WI38 (cell line): Measurements from ENCODE around the gene LRPAP1.
"Not testable (repeated sequence)": the region's sequence is repeated elsewhere in the genome, so short reads cannot be mapped to it uniquely, and the experiment has no call there.

ENCODE experiments used
- H3K4me3 ChIP-seq: 2 replicates; pipeline ENCODE4 v1.5.1; 2011; ENCODE audit warnings: low read depth, mild to moderate bottlenecking, control low read depth, low read length
- TF ChIP-seq, protein P1 (sequence below): IDR thresholded peaks from 2 replicates; pipeline ENCODE4 v1.5.1; 2012; ENCODE audit warnings: low read depth, mild to moderate bottlenecking, control low read depth, low read length

Gene LRPAP1

GRCh38 chr4:3572363-3572762 is 40.1 kb upstream of the LRPAP1 start:
- TF ChIP-seq, protein P1, sequence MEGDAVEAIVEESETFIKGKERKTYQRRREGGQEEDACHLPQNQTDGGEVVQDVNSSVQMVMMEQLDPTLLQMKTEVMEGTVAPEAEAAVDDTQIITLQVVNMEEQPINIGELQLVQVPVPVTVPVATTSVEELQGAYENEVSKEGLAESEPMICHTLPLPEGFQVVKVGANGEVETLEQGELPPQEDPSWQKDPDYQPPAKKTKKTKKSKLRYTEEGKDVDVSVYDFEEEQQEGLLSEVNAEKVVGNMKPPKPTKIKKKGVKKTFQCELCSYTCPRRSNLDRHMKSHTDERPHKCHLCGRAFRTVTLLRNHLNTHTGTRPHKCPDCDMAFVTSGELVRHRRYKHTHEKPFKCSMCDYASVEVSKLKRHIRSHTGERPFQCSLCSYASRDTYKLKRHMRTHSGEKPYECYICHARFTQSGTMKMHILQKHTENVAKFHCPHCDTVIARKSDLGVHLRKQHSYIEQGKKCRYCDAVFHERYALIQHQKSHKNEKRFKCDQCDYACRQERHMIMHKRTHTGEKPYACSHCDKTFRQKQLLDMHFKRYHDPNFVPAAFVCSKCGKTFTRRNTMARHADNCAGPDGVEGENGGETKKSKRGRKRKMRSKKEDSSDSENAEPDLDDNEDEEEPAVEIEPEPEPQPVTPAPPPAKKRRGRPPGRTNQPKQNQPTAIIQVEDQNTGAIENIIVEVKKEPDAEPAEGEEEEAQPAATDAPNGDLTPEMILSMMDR = no peak
- H3K4me3 ChIP-seq = no peak overlapping the region

DNA sequence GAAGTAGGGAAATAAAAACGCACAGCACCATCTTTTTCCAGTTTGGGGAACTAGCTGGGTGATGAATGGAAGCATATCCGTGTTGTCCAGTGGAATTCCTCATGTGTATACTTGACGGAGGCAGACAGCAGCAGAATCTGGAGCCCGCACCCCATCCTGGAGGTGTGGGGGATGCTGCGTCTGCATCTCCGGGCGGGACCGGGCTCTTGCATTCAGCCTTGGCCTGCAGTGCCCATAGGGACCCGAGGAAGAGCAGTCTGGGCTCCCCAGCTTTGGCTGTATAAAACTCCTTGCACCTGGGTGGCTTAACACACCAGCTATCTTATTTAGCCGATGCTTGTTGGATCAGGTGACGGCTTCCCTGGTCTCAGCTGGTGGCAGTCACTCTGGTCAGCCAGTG is 39.7 kb upstream of the LRPAP1 start:
- H3K4me3 ChIP-seq = no peak overlapping the region
- TF ChIP-seq, protein P1 = no peak

- H3K4me3 ChIP-seq = not testable (repeated sequence)
Observed at GRCh38 chr4:3570923-3571322, 38.7 kb upstream of the LRPAP1 start.

DNA sequence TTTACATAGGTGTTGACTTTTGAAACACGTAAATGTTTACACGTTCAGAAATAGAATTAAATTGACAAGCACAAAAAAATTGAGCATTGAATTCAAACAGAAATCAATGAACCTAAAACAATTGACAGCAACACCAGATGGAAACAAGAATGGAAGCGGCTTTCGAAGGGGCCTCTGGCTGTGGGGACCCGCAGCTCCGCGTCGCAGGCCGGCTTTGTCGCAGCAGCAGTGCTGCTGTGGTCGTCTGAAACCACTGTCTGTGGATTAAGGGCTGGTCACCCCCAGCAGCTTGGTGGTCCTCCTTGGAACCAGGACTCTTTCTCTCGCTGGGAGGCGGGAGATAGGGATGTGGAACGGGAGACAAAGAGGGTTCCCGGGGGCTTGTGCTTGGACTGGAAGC is 37.4 kb upstream of the LRPAP1 start:
- not testable (repeated sequence) for H3K4me3 ChIP-seq

DNA sequence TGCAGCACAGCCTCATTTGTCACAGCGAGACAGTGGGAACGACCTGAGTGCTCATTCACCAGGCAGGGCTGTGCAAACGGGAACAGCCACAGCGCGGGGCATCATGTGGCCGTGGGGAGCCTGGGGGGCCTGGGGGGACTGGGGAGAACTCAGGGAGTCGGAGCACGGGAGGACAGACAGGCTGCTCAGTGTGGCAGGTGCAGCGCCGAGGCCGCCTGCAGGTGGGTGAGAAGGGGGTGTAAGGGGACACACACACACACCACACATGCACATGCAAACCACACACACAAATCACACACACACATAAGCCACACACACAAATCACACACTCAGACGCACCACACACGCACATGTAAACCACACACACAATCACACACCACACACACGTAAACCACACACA is 34.5 kb upstream of the LRPAP1 start:
- H3K4me3 ChIP-seq = not testable (repeated sequence)

- TF ChIP-seq, protein P1 = 0 out of 2 replicates have a peak, but pooled peaks have one; percentile 6
- H3K4me3 ChIP-seq = not testable (repeated sequence)
Observed at GRCh38 chr4:3566301-3566700, 34.1 kb upstream of the LRPAP1 start.

DNA sequence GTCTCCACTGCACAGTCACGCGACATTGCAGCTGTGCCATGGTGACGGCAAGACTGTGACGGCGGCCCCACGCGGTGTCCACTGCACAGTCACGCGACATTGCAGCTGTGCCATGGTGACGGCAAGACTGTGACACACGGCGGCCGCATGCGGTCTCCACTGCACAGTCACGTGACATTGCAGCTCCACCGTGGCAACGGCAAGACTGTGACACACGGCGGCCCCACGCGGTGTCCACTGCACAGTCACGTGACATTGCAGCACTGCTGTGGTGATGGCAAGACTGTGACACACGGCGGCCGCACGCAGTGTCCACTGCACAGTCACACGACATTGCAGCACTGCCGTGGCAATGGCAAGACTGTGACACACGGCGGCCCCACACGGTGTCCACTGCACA is 32.7 kb upstream of the LRPAP1 start:
- H3K4me3 ChIP-seq = not testable (repeated sequence)

DNA sequence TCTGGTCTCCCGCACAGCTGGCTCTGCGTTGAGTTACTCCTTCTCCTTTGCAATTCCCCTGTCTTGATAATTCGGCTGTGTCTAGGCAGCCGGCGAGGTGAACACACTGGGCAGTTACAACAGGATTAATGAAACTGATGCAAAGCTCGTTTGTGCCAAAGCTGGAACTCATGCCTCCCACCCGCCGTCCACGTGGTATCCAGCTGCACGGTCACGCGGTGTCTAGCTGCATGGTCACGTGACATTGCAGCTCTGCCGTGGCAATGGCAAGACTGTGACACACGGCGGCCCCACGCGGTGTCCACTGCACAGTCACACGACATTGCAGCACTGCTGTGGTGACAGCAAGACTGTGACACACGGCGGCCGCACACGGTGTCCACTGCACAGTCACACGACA is 31.2 kb upstream of the LRPAP1 start:
- H3K4me3 ChIP-seq = no peak overlapping the region
- TF ChIP-seq, protein P1 = no peak

DNA sequence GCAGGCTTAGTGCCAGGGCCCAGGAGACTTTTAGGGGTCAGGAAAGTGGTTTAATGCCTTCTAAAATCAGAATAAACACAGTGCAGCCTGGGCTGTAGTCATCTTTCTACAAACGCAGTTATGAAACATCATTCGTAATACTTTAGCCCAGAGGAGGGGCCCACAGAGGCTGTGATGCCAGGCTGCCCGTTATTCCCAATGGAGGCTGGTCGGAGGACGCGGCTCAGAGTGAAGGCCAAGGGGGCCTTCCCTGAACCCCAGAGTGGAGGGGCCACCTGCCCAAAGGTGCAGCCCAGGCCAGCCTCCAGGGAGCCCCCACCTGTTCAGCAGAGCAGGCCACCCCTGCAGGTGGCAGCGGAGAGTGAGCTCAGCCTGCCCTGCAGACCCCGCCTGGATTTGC is 29.9 kb upstream of the LRPAP1 start:
- H3K4me3 ChIP-seq = not testable (repeated sequence)

DNA sequence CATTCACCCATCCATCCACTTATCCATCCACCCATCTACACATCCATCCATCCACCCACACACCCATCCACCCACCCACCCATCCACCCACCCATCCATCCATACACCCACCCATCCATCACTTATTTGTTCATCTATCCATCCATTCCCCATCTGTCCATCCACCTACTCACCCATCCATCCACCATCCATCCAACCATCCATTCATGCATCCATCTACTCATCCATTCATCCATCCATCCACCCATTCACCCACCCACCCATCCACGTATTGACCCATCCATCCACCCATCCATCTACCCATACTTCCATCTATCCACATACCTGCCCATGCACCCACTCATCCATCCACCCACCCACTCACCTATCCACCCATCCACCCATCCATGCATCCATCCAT is 28.2 kb upstream of the LRPAP1 start:
- H3K4me3 ChIP-seq = not testable (repeated sequence)

DNA sequence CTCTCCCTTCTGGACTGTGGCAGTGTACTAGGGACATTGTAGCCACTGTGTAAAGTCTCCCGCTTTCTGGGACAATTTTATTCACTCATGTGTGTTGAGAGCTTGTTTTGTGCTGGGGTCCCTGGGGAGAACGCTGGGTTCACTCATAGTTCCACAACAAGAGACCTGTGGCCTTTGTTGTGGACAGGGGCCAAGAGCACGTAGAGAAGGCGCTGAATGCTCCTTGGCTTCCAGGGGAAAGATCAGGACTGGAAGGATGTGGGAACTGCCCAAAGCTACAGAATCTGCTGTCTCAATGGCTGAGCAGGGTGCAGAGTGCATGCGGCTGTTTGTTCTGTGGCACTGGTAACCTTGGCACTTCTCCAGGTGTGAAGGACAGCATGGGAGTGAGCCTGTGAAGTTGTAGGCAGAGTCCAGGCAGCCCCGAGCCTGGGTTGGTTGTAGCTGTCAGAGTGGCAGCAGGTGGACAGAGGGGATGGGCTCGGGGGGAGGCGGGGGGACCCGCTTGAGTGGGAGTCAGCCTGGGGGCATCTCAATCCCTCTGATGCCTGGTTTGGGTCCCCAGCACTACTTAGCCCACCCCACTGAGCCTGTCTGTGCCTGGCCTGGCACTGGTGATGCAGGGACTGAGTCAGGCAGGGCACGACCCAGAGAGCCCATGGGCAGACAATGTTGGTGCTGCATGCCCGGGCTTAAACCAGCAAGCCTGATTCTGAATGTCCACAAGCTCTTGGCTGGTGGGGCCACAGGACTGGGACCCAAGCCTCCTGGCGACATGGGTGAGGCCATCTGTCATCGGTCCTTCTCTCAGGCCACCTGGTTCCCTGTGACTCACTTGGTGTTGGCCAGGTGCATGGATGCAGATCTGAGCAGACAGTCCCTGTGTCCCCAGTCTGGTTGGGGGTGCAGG is 27.4 kb upstream of the LRPAP1 start:
- not testable (repeated sequence) for H3K4me3 ChIP-seq

DNA sequence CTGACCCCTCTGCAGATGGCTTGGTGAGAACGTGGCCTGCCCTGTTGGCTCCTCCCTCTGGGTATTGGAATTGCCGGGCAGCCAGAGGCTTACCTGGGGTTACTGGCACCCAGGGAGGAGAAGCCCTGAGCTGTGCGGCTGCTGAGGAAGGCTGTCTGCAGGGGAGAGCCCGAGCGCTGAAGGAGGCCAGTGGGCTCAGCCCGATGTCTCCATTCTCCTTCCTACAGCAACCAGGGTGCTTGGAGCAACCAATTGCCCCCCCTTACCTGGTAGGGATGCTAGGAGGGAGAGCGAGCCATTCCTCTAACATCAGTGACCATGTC is 26.3 kb upstream of the LRPAP1 start:
- H3K4me3 ChIP-seq = not testable (repeated sequence)

GRCh38 chr4:3557676-3558513 is 25.7 kb upstream of the LRPAP1 start:
- H3K4me3 ChIP-seq = not testable (repeated sequence)

DNA sequence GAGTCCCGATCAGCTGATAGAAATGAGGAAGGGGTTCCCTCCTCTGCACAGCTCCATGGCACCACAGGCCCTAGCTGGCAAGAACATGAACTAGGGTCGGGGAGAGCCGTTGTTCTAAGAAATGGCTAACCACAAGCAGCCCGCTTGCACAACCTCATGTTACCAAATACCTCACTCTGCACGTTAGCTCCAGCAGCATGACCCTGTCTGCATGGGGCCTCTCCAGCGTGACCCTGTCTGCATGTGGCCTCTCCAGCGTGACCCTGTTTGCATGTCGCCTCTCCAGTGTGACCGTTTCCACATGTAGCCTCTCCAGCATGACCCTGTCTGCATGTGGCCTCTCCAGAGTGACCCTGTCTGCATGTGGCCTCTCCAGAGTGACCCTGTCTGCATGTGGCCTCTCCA is 24.9 kb upstream of the LRPAP1 start:
- H3K4me3 ChIP-seq = not testable (repeated sequence)

GRCh38 chr4:3556244-3556867 is 24.1 kb upstream of the LRPAP1 start:
- not testable (repeated sequence) for H3K4me3 ChIP-seq
